Breast epithelium (tissue), 3 donors: ENCODE measurements around the gene CFAP90.

Experiments used
- CTCF ChIP-seq, 3 donors: fragments of 450-650 bp; IDR thresholded peaks; one replicate each; pipeline ENCODE4 v1.5.1; 2016 to 2017; ENCODE audit warnings: antibody characterized with exemption in 3 of 3, mild to moderate bottlenecking in 3 of 3, moderate library complexity in 3 of 3
- POLR2A ChIP-seq: fragments of 450-650 bp; IDR thresholded peaks from one replicate; pipeline ENCODE4 v1.6.1; 2016; ENCODE audit warnings: antibody characterized with exemption, mild to moderate bottlenecking, moderate library complexity
- POLR2AphosphoS5 ChIP-seq, 3 donors: sonication (generic); formaldehyde crosslinking; IDR thresholded peaks; one replicate each; pipeline ENCODE4 v1.6.1; 2017; ENCODE audit warnings: antibody characterized with exemption in 3 of 3

GRCh38 chr5:7852988-7853387 lies 2.1 kb upstream of the CFAP90 start:
- no peak for TF ChIP-seq CTCF (IDR thresholded peaks at IDR 0.05)
- TF ChIP-seq POLR2A = no peak
- no peak for TF ChIP-seq POLR2AphosphoS5 (IDR thresholded peaks at IDR 0.05)
